A204.1 (cell line): ENCODE measurements around the gene HOXB5.

Experiments
- FAIRE-seq: peaks from 2 replicates; lab custom pipeline; 2012; peaks lifted over from hg19 to GRCh38; lab: Jason Lieb, UNC

Gene HOXB5

GRCh38 chr17:48593126-48593829 lies at the start of gene HOXB5:
HOXB5 (minus strand) TSS chr17:48593779; CDS start chr17:48593682, 97 bp downstream.
- FAIRE-seq: no peak

- no peak for FAIRE-seq
Observed at GRCh38 chr17:48642843-48643696, 49.5 kb upstream of the HOXB5 start.

- FAIRE-seq: no peak
Observed at GRCh38 chr17:48642059-48642842, 48.7 kb upstream of the HOXB5 start.

- no peak for FAIRE-seq
Observed at GRCh38 chr17:48641541-48642058, 48.0 kb upstream of the HOXB5 start.

GRCh38 chr17:48640858-48641180 lies 47.2 kb upstream of the HOXB5 start:
- FAIRE-seq: no peak

GRCh38 chr17:48639982-48640857 lies 46.6 kb upstream of the HOXB5 start:
- FAIRE-seq: no peak

- no peak for FAIRE-seq
Observed at GRCh38 chr17:48639136-48639535, 45.6 kb upstream of the HOXB5 start.

- FAIRE-seq: no peak
Observed at GRCh38 chr17:48637323-48638260, 44.0 kb upstream of the HOXB5 start.

GRCh38 chr17:48636177-48637018 lies 42.8 kb upstream of the HOXB5 start:
- FAIRE-seq: no peak

GRCh38 chr17:48634493-48635208 lies 41.1 kb upstream of the HOXB5 start:
- no peak for FAIRE-seq

GRCh38 chr17:48633266-48633677 lies 39.7 kb upstream of the HOXB5 start:
- FAIRE-seq: no peak

GRCh38 chr17:48632579-48633265 lies 39.1 kb upstream of the HOXB5 start:
- no peak for FAIRE-seq

GRCh38 chr17:48631693-48632578 lies 38.4 kb upstream of the HOXB5 start:
- no peak for FAIRE-seq

GRCh38 chr17:48630925-48631692 lies 37.5 kb upstream of the HOXB5 start:
- no peak for FAIRE-seq

- no peak for FAIRE-seq
Observed at GRCh38 chr17:48630009-48630924, 36.7 kb upstream of the HOXB5 start.
